Femur (tissue), 1 donor: ENCODE data around the gene GNMT.
"Not testable (repeated sequence)": the region's sequence is repeated elsewhere in the genome, so short reads cannot be mapped to it uniquely, and the experiment has no call there.

Source experiments
- DNase-seq: peaks from one replicate; pipeline ENCODE4 v3.0.0-alpha.2; 2017

The GNMT gene

DNA sequence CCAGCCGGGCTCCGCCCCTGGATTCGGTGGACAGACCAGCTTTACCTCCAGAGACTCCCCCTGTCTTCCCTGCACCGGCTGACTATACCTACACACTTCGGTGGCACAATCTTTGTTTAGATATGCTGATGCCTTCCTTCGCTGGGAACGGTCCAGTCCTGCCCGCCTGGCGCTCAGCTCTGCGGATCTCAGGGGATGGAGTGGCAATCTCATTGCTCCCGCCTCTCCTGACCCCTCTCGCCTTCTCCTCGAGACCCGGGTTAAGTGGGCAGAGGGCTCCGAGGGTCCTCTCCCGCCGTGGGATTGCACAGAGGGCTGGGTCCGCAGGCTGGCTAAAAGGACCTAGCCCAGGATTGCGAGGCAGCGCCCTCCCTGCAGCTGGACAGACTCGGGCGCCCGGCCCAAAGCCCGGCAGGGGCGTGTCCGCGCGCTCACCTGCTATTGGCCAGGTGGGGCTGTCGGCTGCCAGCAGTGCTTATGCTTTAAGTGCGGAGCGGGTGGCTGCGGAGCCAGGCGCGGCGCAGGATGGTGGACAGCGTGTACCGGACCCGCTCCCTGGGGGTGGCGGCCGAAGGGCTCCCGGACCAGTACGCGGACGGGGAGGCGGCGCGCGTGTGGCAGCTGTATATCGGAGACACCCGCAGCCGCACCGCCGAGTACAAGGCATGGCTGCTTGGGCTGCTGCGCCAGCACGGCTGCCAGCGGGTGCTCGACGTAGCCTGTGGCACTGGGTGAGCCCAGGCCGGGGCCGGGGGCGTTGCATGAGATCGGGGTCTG is at the start of gene GNMT:
Gene GNMT, plus strand, starts transcription at position 512 of the 777 bp plus-strand sequence. Its CDS starts 14 bp downstream, at position 526.
- peak; percentile 62 for DNase-seq

DNA sequence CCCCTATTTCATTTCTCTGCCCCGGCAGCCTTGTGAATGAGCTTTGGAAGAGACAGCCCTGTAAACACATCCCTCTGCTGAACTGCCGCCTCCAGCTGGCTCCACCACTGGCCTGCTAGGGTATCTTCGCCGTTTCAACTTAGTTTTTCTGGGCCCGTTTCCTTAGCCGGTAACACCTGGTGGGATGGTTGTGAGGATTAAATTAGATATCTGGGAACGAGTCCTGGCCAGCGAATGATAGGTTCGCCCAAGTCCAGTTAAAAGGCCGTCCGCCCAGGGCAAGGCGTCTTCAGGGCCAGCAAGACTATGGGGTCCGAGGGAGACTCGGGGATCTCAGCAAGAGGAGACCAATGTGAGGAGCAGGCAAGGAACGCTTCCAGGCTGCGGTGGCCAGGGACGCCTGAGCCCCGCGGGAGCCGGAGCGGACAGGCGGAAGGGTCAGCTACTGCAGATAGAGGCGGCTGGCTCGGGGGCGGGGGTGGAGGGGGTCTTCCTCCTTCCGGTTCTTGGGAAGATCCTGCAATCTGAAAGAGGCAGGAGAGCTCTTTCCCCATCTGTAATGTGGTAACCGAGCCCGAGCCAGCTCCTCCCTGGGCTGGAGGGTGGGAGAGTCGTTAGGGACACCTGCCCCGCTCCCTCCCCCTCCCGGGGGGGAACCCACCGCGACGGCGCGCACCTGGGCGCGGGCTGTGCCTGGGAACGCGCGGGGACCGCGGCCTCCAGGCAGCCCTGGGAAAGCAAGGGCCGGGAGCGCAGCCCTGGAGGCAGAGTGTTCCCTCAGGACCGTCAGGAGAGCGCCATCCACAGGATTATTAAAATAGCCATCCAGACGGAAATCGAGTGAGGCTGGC is 49.2 kb upstream of the GNMT start:
- DNase-seq: no peak

DNA sequence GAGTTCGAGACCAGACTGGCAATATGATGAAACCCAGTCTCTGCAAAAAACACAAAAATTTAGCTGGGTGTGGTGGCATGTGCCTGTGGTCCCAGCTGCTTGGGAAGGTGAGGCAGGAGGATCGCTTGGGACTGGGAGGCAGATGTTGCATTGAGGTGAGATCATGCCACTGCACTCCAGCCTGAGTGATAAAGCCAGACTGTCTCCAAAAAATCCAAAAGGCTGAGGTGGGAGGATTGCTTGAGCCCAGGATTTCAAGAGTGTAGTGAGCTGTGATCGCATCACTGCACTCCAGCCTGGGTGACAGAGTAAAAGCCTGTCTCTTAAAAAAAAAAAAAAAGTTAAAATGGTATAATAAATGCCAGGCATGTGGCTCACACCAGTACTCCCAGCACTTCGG is 46.0 kb upstream of the GNMT start:
- no peak for DNase-seq

DNA sequence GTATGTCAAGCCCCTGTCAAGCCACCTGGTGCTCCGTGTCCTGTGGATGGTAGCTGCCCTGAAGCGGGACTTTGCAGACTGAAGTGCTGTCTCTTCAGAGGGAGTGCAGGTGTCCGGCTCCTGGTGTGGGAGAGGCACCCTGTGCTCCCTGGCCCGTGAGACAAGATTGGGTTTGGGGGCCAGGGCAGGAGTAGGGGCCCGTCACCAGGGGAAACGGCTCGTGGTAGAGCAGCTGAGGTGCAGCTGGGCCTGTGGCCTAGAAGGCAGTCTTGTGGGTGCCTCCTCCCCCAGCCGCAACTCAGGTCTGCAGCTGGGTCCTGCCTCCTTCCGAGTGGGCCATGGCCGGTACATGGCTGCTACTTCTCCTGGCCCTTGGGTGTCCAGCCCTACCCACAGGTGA is 44.8 kb upstream of the GNMT start, which contains the start of gene PTCRA:
Gene PTCRA, plus strand, starts transcription at position 322 of the 400 bp plus-strand sequence. Its CDS starts 17 bp downstream, at position 339.
- DNase-seq: no peak

DNA sequence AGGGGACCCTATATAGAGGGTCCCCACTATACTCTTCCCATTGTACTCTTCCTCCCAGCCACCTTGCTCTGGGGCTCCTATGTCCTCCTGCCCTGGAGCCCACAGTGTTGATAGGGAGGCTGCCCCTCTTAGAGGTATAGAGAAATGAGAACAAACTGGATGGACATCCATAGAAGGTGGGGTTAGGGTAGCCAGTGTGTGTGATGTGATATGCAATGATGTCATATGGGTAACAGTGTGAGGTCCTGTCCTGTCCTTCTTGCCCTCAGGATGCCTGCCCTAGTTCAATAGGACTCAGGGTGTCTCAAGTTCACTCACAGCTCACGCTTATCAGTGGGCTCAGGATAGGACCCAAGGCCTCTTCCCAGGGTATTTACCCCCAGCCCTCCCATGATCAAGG is 44.3 kb upstream of the GNMT start:
- DNase-seq: no peak

DNA sequence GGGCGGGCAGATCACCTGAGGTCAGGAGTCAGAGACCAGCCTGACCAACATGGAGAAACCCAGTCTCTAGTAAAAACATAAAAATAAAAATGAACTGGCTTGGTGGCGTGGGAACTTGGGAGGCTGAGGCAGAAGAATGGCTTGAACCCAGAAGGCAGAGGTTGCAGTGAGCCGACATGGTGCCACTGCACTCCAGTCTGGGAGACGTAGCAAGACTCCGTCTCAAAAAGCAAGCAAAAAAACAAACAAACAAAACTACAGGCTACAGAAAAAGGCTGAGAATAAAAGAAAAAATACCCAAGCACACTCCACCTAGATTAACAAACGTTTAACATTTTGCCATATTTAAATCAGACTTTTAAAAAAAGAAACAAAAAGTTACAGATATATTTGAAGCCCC is 38.8 kb upstream of the GNMT start:
- DNase-seq: no peak

DNA sequence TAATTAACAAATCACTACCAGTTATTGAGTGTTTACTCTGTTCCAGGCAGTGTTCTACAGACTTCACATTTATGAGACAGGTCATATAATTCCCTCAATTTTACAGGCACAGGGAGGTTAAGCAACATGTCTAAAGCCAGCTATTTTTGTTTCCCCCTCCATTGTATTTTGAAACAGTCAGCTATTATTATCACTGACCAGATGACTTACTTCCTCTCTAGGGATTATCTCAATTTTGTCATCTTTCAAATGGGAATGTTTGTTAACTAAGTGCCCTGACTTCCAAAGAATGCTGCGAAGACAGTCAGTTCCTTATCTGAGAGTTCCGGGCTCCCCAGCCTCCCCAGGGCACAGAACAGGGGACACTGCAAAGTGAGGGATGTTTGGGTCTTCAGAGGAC is 36.9 kb upstream of the GNMT start:
- DNase-seq: no peak

DNA sequence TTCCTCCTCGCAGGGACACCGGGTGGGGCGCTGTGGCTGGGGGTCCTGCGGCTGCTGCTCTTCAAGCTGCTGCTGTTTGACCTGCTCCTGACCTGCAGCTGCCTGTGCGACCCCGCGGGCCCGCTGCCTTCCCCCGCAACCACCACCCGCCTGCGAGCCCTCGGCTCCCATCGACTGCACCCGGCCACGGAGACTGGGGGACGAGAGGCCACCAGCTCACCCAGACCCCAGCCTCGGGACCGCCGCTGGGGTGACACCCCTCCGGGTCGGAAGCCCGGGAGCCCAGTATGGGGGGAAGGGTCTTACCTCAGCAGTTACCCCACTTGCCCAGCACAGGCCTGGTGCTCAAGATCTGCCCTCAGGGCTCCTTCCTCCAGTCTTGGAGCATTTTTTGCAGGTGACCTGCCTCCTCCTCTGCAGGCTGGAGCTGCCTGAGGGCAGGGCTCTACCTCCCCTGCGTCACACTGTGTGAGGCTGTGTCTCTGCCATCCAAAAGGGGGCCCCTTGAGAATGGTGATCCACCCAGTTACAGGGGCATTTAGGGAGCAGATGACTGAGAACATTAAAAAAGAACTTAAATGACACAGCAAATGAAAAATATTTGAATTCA is 35.2 kb upstream of the GNMT start:
- DNase-seq: no peak

DNA sequence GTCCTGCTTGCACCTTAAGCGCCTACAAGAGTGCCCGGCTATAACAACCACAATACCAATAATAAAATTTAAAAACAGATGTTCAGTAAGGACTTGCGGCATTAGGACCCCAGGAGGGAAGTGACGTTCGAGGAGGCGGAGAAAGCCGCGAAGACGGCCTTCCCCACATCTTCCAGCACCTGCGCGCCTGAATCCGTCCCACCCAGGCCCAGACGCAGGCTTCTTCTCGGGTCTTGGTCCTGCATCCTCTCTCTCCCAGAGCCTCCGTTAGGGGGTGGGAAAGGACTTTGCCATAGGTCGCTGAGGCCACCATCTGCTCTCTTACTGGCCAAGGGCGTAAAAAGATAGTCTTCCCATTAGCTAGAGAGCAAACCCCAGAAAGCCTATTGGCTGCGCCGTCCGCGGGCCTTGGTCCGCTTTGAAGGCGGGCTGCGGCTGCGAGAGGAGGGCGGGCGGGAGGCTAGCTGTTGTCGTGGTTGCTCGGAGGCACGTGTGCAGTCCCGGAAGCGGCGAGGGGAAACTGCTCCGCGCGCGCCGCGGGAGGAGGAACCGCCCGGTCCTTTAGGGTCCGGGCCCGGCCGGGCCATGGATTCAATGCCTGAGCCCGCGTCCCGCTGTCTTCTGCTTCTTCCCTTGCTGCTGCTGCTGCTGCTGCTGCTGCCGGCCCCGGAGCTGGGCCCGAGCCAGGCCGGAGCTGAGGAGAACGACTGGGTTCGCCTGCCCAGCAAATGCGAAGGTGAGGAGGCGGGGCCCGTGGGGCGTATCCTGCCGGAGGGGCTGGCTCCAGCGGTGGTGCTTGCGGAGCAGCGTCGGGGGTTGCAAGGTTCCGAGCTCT is 31.4 kb upstream of the GNMT start, which contains the start of gene CNPY3:
Gene CNPY3, plus strand, starts transcription at position 495 of the 835 bp plus-strand sequence. Its CDS starts 91 bp downstream, at position 586.
- DNase-seq: peak; percentile 98

DNA sequence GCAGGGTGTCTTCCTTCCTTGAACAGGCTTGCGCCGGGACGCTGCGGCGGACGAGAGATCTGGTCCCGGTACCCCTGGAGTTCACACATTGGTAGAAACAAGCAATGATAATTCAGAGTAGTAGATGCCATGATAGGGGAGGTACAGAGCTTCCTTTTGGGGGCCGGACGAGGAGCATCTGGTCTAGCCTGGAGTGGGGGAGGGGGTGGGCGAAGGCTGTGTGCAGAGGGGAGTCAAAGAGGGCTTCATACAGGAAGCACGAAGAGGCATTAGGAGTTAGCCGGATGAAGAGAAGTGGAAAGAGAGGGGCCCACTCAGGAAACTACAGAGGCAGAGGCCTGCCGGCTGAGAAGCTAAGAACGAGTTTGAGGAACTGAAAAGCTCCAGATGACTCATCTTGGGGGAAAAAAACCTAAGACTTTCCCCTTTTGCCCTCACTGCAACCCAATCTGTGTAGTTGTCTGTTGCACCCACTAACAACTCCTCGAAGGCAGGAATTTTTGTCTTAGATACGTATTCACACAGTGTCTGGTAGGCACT is 30.7 kb upstream of the GNMT start:
- DNase-seq: peak; percentile 77

DNA sequence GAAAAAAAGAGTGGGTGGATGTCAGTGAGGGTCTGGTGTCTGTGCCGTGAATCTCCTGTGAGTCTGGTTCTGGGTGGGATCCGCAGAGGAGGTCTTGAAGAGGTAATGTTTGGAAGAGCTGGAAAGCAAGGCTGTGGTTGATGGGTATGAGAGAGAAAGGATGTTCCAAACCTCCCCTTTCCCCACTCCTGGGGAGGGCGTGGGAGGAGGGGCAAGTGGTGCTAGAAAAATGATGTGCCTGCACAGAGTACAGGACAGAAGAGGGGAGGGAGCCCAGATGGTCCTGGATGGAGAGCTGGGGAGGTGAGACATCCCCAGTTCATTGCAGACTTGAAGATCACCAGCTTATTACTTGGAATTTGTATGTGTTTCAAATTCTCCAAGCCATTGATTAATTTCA is 28.1 kb upstream of the GNMT start:
- no peak for DNase-seq

DNA sequence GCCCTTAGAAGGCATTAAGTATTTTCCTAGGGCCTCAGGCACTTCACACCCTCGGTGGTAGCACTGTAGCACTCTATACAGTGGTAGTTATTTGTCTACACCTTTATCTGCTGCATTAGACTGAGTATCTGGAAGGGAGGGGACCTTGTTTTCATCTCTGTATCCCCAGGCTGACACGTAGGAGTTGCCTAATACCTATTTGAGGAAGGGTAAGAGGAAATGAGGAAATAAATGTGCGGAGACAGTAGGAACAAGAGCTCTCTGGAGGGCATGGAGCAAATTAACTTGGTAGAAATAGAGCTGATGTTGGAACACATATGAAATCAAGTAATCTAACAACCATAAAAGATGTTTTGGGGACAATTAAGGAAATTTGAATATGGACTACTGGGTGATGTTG is 27.3 kb upstream of the GNMT start:
- no peak for DNase-seq

DNA sequence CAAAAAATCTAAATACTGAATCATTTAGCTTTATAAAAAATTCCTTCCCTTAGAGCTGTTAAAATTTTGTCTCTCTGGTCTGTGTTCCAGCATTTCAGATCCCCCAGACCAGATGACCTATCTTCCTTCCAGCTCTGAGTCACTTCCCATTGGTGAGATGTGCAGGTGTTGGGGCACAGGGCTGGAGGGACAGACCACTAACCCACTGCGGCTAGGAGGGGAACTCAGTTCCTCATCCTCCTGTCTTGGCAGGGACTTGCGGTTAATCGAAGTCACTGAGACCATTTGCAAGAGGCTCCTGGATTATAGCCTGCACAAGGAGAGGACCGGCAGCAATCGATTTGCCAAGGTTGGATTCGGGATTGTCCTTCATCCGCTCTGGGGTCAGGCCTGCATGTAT is 25.2 kb upstream of the GNMT start:
- DNase-seq: no peak

DNA sequence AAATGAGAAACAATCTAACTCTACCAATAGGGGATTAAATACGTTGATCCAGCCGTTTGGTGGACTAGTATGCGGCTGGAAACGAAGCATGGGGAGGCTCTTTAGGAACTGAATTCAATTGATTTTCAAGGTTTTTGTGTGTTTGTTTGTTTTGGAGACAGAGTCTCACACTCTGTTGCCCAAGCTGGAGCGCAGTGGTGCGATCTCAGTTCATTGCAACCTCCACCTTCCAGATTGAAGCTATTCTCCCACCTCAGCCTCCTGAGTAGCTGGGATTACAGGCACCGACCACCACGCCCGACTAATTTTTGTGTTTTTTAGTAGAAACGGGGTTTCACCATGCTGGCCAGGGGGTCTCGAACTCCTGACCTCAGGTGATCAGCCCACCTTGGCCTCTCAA is 24.2 kb upstream of the GNMT start:
- DNase-seq: no peak

DNA sequence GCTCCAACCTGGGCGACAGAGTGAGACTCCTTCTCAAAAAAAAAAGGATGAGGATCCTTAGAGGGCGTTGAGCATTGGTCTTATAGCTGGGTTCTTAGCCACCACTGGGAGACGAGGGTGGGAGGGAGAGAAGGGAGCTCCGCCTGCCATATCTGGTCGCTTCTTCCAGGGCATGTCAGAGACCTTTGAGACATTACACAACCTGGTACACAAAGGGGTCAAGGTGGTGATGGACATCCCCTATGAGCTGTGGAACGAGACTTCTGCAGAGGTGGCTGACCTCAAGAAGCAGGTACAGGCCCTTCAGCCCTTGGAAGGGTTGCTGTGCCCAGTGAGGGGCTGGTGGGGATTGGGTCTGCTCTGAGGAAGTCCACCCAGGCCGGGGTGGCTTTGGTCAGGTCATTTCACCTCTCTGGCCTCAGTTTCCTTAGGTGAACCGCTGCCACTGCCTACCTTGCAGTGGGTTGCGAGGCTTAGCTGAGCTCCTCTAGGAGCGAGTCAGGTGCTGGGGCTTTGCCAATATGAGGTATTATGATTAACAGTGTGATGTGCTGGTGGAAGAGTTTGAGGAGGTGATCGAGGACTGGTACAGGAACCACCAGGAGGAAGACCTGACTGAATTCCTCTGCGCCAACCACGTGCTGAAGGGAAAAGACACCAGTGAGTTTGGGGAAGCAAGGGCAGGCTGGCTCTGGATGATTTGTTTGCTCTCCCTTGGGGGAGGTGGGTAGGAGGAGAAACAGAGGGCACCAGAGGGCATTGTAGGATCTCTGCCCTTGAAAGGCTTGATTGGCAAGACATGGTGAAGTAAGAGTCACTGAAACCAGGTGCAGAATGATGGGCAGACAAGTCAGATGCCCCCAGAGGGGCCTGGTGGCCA is 22.8 kb upstream of the GNMT start:
- no peak for DNase-seq

DNA sequence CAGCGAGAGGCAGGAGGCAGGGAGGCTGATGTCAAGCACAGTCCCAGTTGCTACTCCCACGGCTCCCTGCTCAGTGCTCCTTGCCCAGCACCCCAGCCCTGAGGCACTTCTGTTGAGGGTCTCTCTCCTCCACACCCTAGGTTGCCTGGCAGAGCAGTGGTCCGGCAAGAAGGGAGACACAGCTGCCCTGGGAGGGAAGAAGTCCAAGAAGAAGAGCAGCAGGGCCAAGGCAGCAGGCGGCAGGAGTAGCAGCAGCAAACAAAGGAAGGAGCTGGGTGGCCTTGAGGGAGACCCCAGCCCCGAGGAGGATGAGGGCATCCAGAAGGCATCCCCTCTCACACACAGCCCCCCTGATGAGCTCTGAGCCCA is 22.1 kb upstream of the GNMT start:
- no peak for DNase-seq

DNA sequence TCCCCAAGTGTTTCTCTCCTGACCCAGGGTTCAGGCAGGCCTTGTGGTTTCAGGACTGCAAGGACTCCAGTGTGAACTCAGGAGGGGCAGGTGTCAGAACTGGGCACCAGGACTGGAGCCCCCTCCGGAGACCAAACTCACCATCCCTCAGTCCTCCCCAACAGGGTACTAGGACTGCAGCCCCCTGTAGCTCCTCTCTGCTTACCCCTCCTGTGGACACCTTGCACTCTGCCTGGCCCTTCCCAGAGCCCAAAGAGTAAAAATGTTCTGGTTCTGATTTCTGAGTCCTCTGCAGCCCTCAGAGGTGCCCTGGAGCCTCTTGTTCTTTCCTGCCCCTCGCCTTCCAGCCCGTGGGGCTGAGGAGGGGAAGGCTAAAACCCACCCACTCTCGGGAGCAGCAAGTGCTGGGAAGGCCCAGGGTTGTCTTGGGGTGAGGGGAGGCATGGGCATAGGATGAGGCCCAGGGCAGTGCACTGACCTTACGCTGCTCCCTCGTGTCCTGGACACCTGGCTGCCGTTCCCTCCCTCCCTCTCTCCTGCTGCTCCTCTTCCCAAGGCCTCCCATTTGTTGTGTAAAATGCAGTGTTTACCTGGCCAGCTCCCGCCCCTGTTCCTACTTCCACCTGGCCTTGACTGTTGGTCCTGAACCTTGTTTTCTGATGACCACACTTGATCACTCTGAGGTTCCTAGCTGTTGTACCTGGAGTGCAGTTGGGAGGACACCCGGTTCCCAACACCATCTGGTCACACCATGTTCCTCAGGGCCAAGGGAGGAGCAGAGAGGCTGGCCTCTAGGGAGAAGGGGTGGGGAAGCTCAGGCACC is 21.4 kb upstream of the GNMT start:
- DNase-seq: no peak

DNA sequence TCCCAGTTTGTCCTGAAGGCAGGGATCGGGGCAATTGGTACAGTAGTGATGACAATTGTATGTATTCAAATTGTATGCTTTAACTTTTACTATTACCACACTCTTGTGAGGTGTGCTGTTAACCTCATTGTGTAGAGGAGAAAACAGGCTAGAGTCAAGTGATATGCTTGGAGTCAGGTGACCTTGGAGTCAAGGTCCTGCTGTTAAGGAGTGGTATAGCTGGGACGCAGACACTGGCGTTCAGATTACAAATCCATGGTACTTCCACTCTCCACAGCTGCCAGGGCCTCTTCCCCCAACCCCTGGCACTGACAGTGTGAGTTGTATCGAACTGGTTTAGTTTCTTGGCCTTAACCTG is 20.8 kb upstream of the GNMT start:
- DNase-seq: no peak

DNA sequence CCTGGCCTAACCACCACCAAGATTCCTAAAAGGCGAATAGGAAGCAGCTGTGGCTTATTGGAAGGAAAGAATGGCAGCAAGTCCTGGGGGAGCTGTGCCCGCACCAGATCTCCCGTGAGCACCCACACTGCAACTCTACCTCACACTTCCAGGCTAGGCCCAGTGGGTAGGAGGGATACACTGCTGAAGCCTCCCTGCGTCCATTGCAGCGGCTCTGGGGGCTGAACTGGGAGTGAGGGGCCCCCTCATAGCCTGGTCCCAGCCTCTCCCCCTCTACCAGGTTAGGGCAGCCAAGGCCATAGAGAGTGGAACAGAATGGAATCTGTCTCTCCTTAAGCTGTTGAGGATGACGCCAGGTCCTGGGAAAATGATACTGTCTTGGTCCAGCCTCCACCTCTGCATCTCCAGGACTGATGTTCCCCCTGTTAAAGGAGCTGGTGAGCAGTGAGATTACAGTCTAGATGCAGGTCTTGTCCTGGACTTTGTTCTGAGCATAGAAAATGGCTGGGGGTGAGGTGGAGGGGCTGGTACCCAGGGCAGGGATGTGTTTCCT is 20.0 kb upstream of the GNMT start:
- DNase-seq: no peak

DNA sequence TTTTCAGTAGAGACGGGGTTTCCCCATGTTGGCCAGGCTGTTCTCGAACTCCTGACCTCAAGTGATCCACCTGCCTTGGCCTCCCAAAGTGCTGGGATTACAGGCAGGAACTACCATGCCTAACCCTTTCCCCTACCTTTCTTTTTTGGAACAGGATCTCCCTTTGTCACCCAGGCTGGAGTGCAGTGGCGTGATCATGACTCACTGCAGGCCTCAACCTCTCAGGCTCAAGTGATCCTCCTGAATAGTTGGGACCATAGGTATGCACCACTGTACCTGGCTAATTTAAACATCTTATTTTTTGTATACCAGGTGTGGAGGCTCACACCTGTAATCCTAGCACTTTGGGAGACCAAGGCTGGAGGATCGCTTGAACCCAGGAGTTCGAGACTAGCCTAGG is 19.2 kb upstream of the GNMT start:
- not testable (repeated sequence) for DNase-seq
